Stimulated activated CD4-positive, alpha-beta T cell treated with anti-CD3 and anti-CD28 coated beads, TNF-alpha, amount 100 ng/mL, for 48 hours (primary cell): ENCODE data around the gene CXorf49.
"Not testable (repeated sequence)": the region's sequence is repeated elsewhere in the genome, so short reads cannot be mapped to it uniquely, and the experiment has no call there.

Experiments
- DNase-seq, 3 donors: peaks; one replicate each; pipeline ENCODE4 v3.0.0-alpha.2; 2020; ENCODE audit warnings: low read depth in 3 of 3

Gene CXorf49

GRCh38 chrX:71671938-71672337 is 46.1 kb downstream of the CXorf49 start:
- DNase-seq: no peak

- DNase-seq: peak; percentile 35 to 53 (median 46)
Observed at GRCh38 chrX:71671043-71671780, 46.9 kb downstream of the CXorf49 start.

DNA sequence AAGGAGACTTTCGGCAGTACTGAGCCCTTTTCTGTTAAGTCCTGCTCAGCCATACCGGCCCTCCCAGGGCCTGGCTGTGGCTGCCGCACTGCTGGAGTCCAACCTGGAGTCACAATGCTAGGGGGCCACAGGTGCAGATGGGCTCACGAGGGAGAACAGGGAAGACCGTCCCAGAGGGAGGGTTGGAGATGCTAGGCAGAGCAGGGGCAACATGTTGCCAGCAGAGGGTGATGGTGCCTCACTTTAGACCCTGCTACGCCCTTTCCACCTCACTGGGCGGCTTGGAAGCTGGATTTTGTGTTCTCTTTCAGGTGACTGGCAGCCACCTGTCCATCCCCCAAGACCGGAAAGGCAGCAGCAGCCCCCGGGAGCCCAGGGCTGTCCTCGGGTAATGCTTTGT is 48.1 kb downstream of the CXorf49 start:
- not testable (repeated sequence) for DNase-seq

- no peak for DNase-seq
Observed at GRCh38 chrX:71669492-71669891, 48.6 kb downstream of the CXorf49 start.

DNA sequence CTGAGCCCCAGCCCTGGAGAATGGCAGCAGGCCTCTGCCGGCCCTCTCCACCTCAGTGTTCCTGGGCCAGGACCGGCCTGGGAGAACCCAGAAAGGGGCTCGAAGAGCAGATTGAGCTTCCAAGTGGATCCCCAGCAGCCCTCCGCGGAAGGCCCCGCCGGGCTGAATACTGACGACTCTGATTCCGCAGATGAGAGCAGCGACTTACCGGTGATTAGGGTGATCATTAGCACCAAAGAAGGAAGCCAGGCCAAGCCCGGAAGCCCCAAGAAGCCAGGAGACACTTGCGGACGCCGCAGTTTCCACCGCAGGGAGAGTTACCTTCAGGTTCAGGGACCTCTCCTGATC is 49.9 kb downstream of the CXorf49 start:
- DNase-seq: no peak

GRCh38 chrX:71667328-71668247 is 50.5 kb downstream of the CXorf49 start, which contains the start of gene LOC101059915:
LOC101059915 (plus strand) TSS chrX:71667546.
- no peak for DNase-seq

DNA sequence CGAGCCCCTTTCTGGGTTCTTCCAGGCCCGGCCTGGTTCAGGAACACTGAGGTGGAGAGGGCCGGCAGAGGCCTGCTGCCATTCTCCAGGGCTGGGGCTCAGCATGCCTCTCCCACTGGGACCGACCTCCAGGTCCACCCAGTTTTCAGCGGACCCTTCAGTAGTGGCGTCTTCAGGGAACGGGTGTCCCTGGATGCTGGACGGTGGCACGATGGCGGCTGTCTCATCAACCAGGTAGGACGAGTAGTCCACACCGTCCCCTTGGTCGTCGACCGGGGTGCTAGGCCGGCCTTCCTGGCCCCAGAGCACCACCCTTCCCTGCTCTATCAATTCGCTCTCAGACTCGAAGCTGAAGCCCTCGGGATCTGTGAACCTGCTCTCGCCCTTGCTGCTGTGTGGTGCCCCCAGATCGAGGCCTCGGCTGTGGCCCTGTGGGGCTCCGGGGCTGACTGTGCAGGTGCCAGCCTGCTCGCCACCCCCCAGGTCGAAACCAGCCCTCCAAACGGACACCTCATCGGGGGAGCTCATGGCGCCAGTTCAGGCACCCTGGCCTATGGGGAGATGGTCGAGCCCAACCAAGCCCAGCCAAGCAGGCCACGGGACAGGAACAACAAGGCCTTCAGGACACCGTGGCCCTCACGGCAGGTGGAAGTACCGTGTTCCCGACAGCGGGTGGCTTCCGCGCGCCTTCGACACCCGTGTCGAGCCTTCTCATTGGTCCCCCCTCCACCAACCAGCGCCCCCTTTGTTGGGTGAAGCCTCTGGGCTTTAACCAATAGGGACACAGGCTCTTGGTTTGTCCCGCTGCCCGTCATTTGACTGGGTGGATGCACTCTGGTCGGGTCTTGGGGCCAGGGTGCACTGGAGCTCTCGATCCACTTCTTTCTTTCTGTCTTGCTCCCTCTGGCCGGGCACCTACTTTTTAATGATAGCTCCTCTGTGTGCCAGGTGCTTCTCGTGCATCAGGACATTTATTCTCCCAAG is 51.6 kb downstream of the CXorf49 start:
- DNase-seq: no peak

- no peak for DNase-seq
Observed at GRCh38 chrX:71665747-71666146, 52.3 kb downstream of the CXorf49 start.

GRCh38 chrX:71664889-71665491 is 53.1 kb downstream of the CXorf49 start:
- no peak for DNase-seq
